Epithelial cell of esophagus (primary cell): ENCODE data around the gene RPS6KB2.

ENCODE experiments used
- DNase-seq: peaks from one replicate; pipeline ENCODE4 v3.0.0; 2010; ENCODE audit warnings: low read depth
- H3K4me3 ChIP-seq: 2 replicates; pipeline ENCODE4 v1.5.1; 2011; ENCODE audit warnings: mild to moderate bottlenecking, low read length, control low read depth
- CTCF ChIP-seq: IDR thresholded peaks from 2 replicates; pipeline ENCODE4 v1.5.1; 2011; ENCODE audit warnings: low read depth, mild to moderate bottlenecking, low read length, control low read depth, inconsistent platforms; ENCODE audit not compliant: insufficient read depth; ENCODE audit errors: missing control alignments

RPS6KB2 gene

GRCh38 chr11:67412495-67413179, 15.7 kb upstream of the RPS6KB2 start:
- TF ChIP-seq CTCF = no peak
- H3K4me3 ChIP-seq = no peak overlapping the region
- no peak for DNase-seq

GRCh38 chr11:67413266-67413849, 14.9 kb upstream of the RPS6KB2 start:
- no peak for TF ChIP-seq CTCF
- DNase-seq = no peak
- no peak overlapping the region for H3K4me3 ChIP-seq

- TF ChIP-seq CTCF = no peak
- DNase-seq = no peak
- H3K4me3 ChIP-seq = no peak within 1 kb of the TSS
These were observed 12.6 kb upstream of the RPS6KB2 start, which contains the start of gene CARNS1 for GRCh38 chr11:67415501-67416304. Gene CARNS1 (plus strand): TSS chr11:67415678. CDS start chr11:67416200, 522 bp downstream.

- H3K4me3 ChIP-seq = no peak overlapping the region
- TF ChIP-seq CTCF = no peak
- peak; percentile 73 for DNase-seq
These were observed 11.6 kb upstream of the RPS6KB2 start for GRCh38 chr11:67416416-67417335.

- DNase-seq = no peak
These were observed 10.9 kb upstream of the RPS6KB2 start for GRCh38 chr11:67417425-67417824.

More at GRCh38 chr11:67417425-67417824, 10.9 kb upstream of the RPS6KB2 start:
- H3K4me3 ChIP-seq = no peak overlapping the region
- no peak for TF ChIP-seq CTCF
